Measurements from ENCODE around the gene DIAPH3.

DNA sequence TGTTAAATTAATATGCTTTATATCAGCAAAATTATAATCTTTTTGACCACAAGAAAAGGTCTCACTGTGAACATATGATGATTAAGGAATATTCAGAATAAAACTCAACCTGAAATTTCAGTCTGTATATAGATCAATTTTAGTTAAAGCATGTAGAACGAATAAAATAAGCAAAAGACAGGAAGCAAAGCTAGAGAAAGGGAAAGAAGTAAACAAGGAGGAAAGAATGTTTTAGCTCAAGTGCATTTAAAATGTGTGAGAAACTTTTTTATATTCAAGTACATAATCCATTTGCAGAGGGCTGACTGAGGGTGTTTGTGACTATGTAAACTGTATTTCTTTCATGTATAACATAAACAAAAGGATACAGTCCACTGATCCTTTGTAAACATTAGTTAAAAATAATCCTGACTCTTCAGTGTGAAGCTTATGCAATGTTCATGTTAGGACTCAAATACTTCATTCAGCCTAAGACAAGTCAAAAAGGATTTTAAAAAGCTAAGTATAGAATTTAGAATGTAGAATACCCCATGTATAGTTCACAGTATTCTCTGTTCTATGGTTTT lies 472.1 kb downstream of the DIAPH3 start:
- TF ChIP-seq, protein P1, sequence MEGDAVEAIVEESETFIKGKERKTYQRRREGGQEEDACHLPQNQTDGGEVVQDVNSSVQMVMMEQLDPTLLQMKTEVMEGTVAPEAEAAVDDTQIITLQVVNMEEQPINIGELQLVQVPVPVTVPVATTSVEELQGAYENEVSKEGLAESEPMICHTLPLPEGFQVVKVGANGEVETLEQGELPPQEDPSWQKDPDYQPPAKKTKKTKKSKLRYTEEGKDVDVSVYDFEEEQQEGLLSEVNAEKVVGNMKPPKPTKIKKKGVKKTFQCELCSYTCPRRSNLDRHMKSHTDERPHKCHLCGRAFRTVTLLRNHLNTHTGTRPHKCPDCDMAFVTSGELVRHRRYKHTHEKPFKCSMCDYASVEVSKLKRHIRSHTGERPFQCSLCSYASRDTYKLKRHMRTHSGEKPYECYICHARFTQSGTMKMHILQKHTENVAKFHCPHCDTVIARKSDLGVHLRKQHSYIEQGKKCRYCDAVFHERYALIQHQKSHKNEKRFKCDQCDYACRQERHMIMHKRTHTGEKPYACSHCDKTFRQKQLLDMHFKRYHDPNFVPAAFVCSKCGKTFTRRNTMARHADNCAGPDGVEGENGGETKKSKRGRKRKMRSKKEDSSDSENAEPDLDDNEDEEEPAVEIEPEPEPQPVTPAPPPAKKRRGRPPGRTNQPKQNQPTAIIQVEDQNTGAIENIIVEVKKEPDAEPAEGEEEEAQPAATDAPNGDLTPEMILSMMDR (conservative IDR thresholded peaks at IDR 0.05; ENCODE audit: low read length): no peak
- TF ChIP-seq EZH2phosphoT487 (IDR thresholded peaks at IDR 0.05; ENCODE audit: borderline replicate concordance): no peak
